Stimulated activated effector memory CD8-positive, alpha-beta T cell treated with anti-CD3 and anti-CD28 coated beads, Interleukin-12 subunit alpha, Interleukin-12 subunit beta, amount 100 ng/mL, for 72 hours (primary cell): ENCODE data around the gene SNED1.

Experiments used
- ATAC-seq: fragments of 150-1000 bp; cut with Tn5 transposase; 2 replicates; pipeline ENCODE4 v1.10.0; 2021
- DNase-seq, 2 donors: peaks; one replicate each; pipeline ENCODE4 v3.0.0; 2021 to 2022; ENCODE audit warnings: low spot score in 2 of 2
- H3K27ac Mint-ChIP-seq: one replicate; pipeline ENCODE4 v1.8.0; 2022; ENCODE audit warnings: mild to moderate bottlenecking, mixed read lengths
- H3K36me3 Mint-ChIP-seq: one replicate; pipeline ENCODE4 v1.8.0; 2022; ENCODE audit warnings: mild to moderate bottlenecking, mixed read lengths
- H3K4me1 Mint-ChIP-seq: one replicate; pipeline ENCODE4 v1.8.0; 2022; ENCODE audit warnings: mixed read lengths
- H3K4me3 Mint-ChIP-seq: one replicate; pipeline ENCODE4 v1.8.0; 2022; ENCODE audit warnings: mild to moderate bottlenecking, mixed read lengths
- H3K9me3 Mint-ChIP-seq: one replicate; pipeline ENCODE4 v1.8.0; 2022; ENCODE audit warnings: mixed read lengths

The SNED1 gene

GRCh38 chr2:240992572-240993291, 5.7 kb upstream of the SNED1 start:
- Mint-ChIP-seq H3K9me3 (no peaks in the 10 kb centered on the region), H3K4me1 (no peaks in the 10 kb centered on the region), H3K36me3 (no peaks in the 10 kb centered on the region), H3K27ac (no peak overlapping the region), H3K4me3 (no peak overlapping the region)
- DNase-seq: no peak
- ATAC-seq: no peak

- no peaks in the 10 kb centered on the region for H3K4me1 Mint-ChIP-seq
- ATAC-seq (no peak), DNase-seq (no peak)
- H3K4me3 Mint-ChIP-seq: no peak overlapping the region
- H3K9me3 Mint-ChIP-seq: no peaks in the 10 kb centered on the region
- H3K27ac Mint-ChIP-seq: no peak overlapping the region
- no peaks in the 10 kb centered on the region for H3K36me3 Mint-ChIP-seq
Measured at GRCh38 chr2:240993446-240994170, 4.8 kb upstream of the SNED1 start.

GRCh38 chr2:240994171-240994896, 4.1 kb upstream of the SNED1 start:
- no peak for ATAC-seq
- Mint-ChIP-seq H3K27ac (no peak overlapping the region), H3K4me1 (no peaks in the 10 kb centered on the region), H3K4me3 (no peak overlapping the region), H3K9me3 (no peaks in the 10 kb centered on the region), H3K36me3 (no peaks in the 10 kb centered on the region)
- DNase-seq: no peak

GRCh38 chr2:240995041-240996021, 3.1 kb upstream of the SNED1 start:
- Mint-ChIP-seq H3K4me3 (no peak overlapping the region), H3K9me3 (no peaks in the 10 kb centered on the region), H3K36me3 (no peaks in the 10 kb centered on the region), H3K4me1 (no peaks in the 10 kb centered on the region), H3K27ac (no peak overlapping the region)
- DNase-seq (no peak), ATAC-seq (no peak)

GRCh38 chr2:240996161-240996833, 2.1 kb upstream of the SNED1 start:
- ATAC-seq: no peak
- Mint-ChIP-seq H3K4me1 (no peaks in the 10 kb centered on the region), H3K4me3 (no peak overlapping the region)

GRCh38 chr2:240996834-240997140, 1.6 kb upstream of the SNED1 start:
- no peak for DNase-seq
- no peaks in the 10 kb centered on the region for H3K4me1 Mint-ChIP-seq
- H3K36me3 Mint-ChIP-seq: no peaks in the 10 kb centered on the region
- H3K9me3 Mint-ChIP-seq: no peaks in the 10 kb centered on the region
- H3K27ac Mint-ChIP-seq: no peak overlapping the region
- ATAC-seq: no peak
- no peak overlapping the region for H3K4me3 Mint-ChIP-seq

More at GRCh38 chr2:240996161-240996833, 2.1 kb upstream of the SNED1 start:
- Mint-ChIP-seq H3K36me3 (no peaks in the 10 kb centered on the region), H3K27ac (no peak overlapping the region), H3K9me3 (no peaks in the 10 kb centered on the region)
- DNase-seq: no peak

GRCh38 chr2:240997141-240997855, 1.1 kb upstream of the SNED1 start:
- DNase-seq: no peak
- no peaks in the 10 kb centered on the region for H3K4me1 Mint-ChIP-seq
- peak overlapping the region; percentile 17 for H3K4me3 Mint-ChIP-seq
- no peaks in the 10 kb centered on the region for H3K9me3 Mint-ChIP-seq
- no peaks in the 10 kb centered on the region for H3K36me3 Mint-ChIP-seq
- H3K27ac Mint-ChIP-seq: no peak overlapping the region
- ATAC-seq: no peak

- DNase-seq (peak in 1 of 2 donors; percentile 45), ATAC-seq (peak; percentile 29)
- Mint-ChIP-seq H3K9me3 (peaks cover 3% of the 10 kb centered on the region), H3K36me3 (no peaks in the 10 kb centered on the region), H3K27ac (no peak overlapping the region), H3K4me1 (no peaks in the 10 kb centered on the region), H3K4me3 (no peak overlapping the region)
Measured at GRCh38 chr2:240998706-240998994, 232 bp downstream of the SNED1 start.

GRCh38 chr2:240998995-240999791, 775 bp downstream of the SNED1 start:
- no peak for ATAC-seq
- H3K27ac Mint-ChIP-seq: no peak overlapping the region
- H3K9me3 Mint-ChIP-seq: peaks cover 7% of the 10 kb centered on the region
- no peaks in the 10 kb centered on the region for H3K4me1 Mint-ChIP-seq
- H3K36me3 Mint-ChIP-seq: no peaks in the 10 kb centered on the region
- DNase-seq: peak in 1 of 2 donors; percentile 47
- peak overlapping the region; percentile 36 for H3K4me3 Mint-ChIP-seq

- H3K27ac Mint-ChIP-seq: no peak overlapping the region
- peak in 1 of 2 donors; percentile 45 for DNase-seq
- no peaks in the 10 kb centered on the region for H3K4me1 Mint-ChIP-seq
- no peaks in the 10 kb centered on the region for H3K36me3 Mint-ChIP-seq
- H3K4me3 Mint-ChIP-seq: peak overlapping the region; percentile 36
- H3K9me3 Mint-ChIP-seq: peaks cover 7% of the 10 kb centered on the region
- no peak for ATAC-seq
Measured at GRCh38 chr2:240999873-241000541, 1.6 kb downstream of the SNED1 start.

- no peaks in the 10 kb centered on the region for H3K36me3 Mint-ChIP-seq
- H3K27ac Mint-ChIP-seq: no peak overlapping the region
- H3K9me3 Mint-ChIP-seq: peaks cover 12% of the 10 kb centered on the region
- H3K4me3 Mint-ChIP-seq: no peak overlapping the region
- DNase-seq (peak in 1 of 2 donors; percentile 18), ATAC-seq (no peak)
- H3K4me1 Mint-ChIP-seq: no peaks in the 10 kb centered on the region
Measured at GRCh38 chr2:241000831-241001321, 2.5 kb downstream of the SNED1 start.

GRCh38 chr2:241001413-241002274, 3.2 kb downstream of the SNED1 start:
- H3K4me3 Mint-ChIP-seq: no peak overlapping the region
- ATAC-seq (no peak), DNase-seq (peak in 1 of 2 donors; percentile 34)
- H3K27ac Mint-ChIP-seq: no peak overlapping the region
- peaks cover 16% of the 10 kb centered on the region for H3K9me3 Mint-ChIP-seq
- H3K36me3 Mint-ChIP-seq: no peaks in the 10 kb centered on the region
- no peaks in the 10 kb centered on the region for H3K4me1 Mint-ChIP-seq
